Hepatic stellate cell (primary cell): ENCODE data around the gene MT1X.
A peak's percentile ranks its signal among the peaks of the same experiment; 100 is the strongest.
"Not testable (repeated sequence)": the region's sequence is repeated elsewhere in the genome, so short reads cannot be mapped to it uniquely, and the experiment has no call there.

Experiments used
- DNase-seq: peaks from one replicate; pipeline ENCODE4 v3.0.0; 2011; ENCODE audit warnings: low spot score

The MT1X gene

GRCh38 chr16:56653218-56653617, 29.1 kb upstream of the MT1X start:
- DNase-seq: no peak

GRCh38 chr16:56657555-56658326, 24.5 kb upstream of the MT1X start, which contains the start of gene MT1F:
MT1F (plus strand) TSS chr16:56657959; CDS start chr16:56658059, 100 bp downstream.
- peak; percentile 51 for DNase-seq

GRCh38 chr16:56658327-56658875, 23.9 kb upstream of the MT1X start:
- DNase-seq: no peak

GRCh38 chr16:56662357-56663354, 19.6 kb upstream of the MT1X start:
- DNase-seq: no peak

- DNase-seq: no peak
Measured at GRCh38 chr16:56664506-56664905, 17.8 kb upstream of the MT1X start.

- not testable (repeated sequence) for DNase-seq
Measured at GRCh38 chr16:56665286-56666261, 16.7 kb upstream of the MT1X start.

GRCh38 chr16:56667581-56668571, 14.4 kb upstream of the MT1X start, which contains the start of gene MT1G:
MT1G (minus strand) TSS chr16:56668065; CDS start chr16:56667993, 72 bp downstream.
- peak; percentile 35 for DNase-seq

- no peak for DNase-seq
Measured at GRCh38 chr16:56669005-56669839, 13.0 kb upstream of the MT1X start, which contains the start of gene MT1H. MT1H (plus strand) TSS chr16:56669814; CDS start chr16:56669885, 71 bp downstream.

GRCh38 chr16:56669840-56670619, 12.2 kb upstream of the MT1X start:
- no peak for DNase-seq

GRCh38 chr16:56670620-56670934, 11.7 kb upstream of the MT1X start:
- DNase-seq: no peak

GRCh38 chr16:56671691-56672090, 10.6 kb upstream of the MT1X start:
- not testable (repeated sequence) for DNase-seq

- not testable (repeated sequence) for DNase-seq
Measured at GRCh38 chr16:56672171-56672570, 10.1 kb upstream of the MT1X start.

- DNase-seq: no peak
Measured at GRCh38 chr16:56672761-56673536, 9.3 kb upstream of the MT1X start.

GRCh38 chr16:56673921-56674320, 8.3 kb upstream of the MT1X start:
- DNase-seq: no peak

GRCh38 chr16:56674570-56674969, 7.7 kb upstream of the MT1X start:
- not testable (repeated sequence) for DNase-seq

- DNase-seq: no peak
Measured at GRCh38 chr16:56675685-56676210, 6.5 kb upstream of the MT1X start.

- no peak for DNase-seq
Measured at GRCh38 chr16:56677474-56677873, 4.8 kb upstream of the MT1X start.
